T-cell (primary cell): ENCODE data around the gene TYRP1. TPM values are rescaled to one million over a fixed set of nuclear protein-coding genes. Genes with fewer than 3 reads are reported as not detected.

Source experiments
- ATAC-seq, 4 experiments: fragments of 200-7000 bp in 3 of 4; fragments of 150-1000 bp in 1 of 4; cut with Tn5 transposase; replicated peaks in 1 of 4; 1 replicate in 3 of 4; 2 replicates in 1 of 4; pipeline ENCODE4 v1.10.0; 2021; ENCODE audit warnings: moderate library complexity in 3 of 4, mild to moderate bottlenecking in 2 of 4, moderate number of reproducible peaks in 1 of 4
- CTCF ChIA-PET, 2 donors: fragments of 300-600 bp; sonication (Branson Sonifier 250); formaldehyde crosslinking; loops; one replicate each; lab custom pipeline; 2022; ENCODE audit warnings: antibody characterized with exemption in 2 of 2; lab: Charles Lee
- POLR2A ChIA-PET, 2 donors: fragments of 300-600 bp; sonication (Branson Sonifier 250); formaldehyde crosslinking; loops; one replicate each; lab custom pipeline; 2022; ENCODE audit warnings: antibody characterized with exemption in 2 of 2; lab: Charles Lee
- DNase-seq, 35 experiments: peaks; one replicate each; pipeline versions ENCODE4 v3.0.0 to v3.0.0-alpha.2; 2013 to 2023
- H3K27ac ChIP-seq: one replicate; pipeline ENCODE4 v1.5.1; 2013; ENCODE audit warnings: low read length
- H3K27me3 ChIP-seq, 2 experiments: replicated peaks in 1 of 2; 1 replicate in 1 of 2; 2 replicates in 1 of 2; pipeline versions ENCODE4 v1.6.1 to v1.7.0; 2013; ENCODE audit warnings: low read length in 1 of 2, mixed read lengths in 1 of 2; ENCODE audit not compliant: control insufficient read depth in 2 of 2, insufficient read depth in 2 of 2; ENCODE audit errors: extremely low read depth in 1 of 2
- H3K36me3 ChIP-seq, 2 donors: 1 replicate in 1 of 2; 2 replicates in 1 of 2; pipeline versions ENCODE4 v1.6.1 to v1.7.0; 2013; ENCODE audit warnings: low read length in 1 of 2; ENCODE audit not compliant: control insufficient read depth in 2 of 2, insufficient read depth in 1 of 2; ENCODE audit errors: extremely low read depth in 1 of 2
- H3K4me1 ChIP-seq, 2 experiments: 1 replicate in 1 of 2; 2 replicates in 1 of 2; pipeline versions ENCODE4 v1.6.1 to v1.7.0; 2013; ENCODE audit warnings: low read length in 2 of 2, mixed read lengths in 1 of 2; ENCODE audit not compliant: insufficient read depth in 2 of 2, control insufficient read depth in 1 of 2; ENCODE audit errors: extremely low read depth in 1 of 2
- H3K4me3 ChIP-seq, 2 donors: 1 replicate in 1 of 2; 2 replicates in 1 of 2; pipeline versions ENCODE4 v1.5.1 to v1.7.0; 2013; ENCODE audit warnings: mild to moderate bottlenecking in 2 of 2, low read length in 1 of 2, moderate library complexity in 1 of 2; ENCODE audit not compliant: control insufficient read depth in 1 of 2; ENCODE audit errors: extremely low read depth in 1 of 2
- H3K9me3 ChIP-seq: 2 replicates; pipeline ENCODE4 v1.7.0; 2013
- H3K27ac Mint-ChIP-seq, 2 donors: one replicate each; pipeline ENCODE4 v1.8.0; 2020 to 2021; ENCODE audit warnings: mild to moderate bottlenecking in 2 of 2, mixed read lengths in 2 of 2
- H3K27me3 Mint-ChIP-seq, 2 donors: one replicate each; pipeline ENCODE4 v1.8.0; 2021 to 2022; ENCODE audit warnings: mixed read lengths in 2 of 2
- H3K36me3 Mint-ChIP-seq: one replicate; pipeline ENCODE4 v1.8.0; 2021; ENCODE audit warnings: mixed read lengths
- H3K4me1 Mint-ChIP-seq, 3 donors: one replicate each; pipeline ENCODE4 v1.8.0; 2020 to 2022; ENCODE audit warnings: mixed read lengths in 3 of 3, mild to moderate bottlenecking in 1 of 3
- H3K4me3 Mint-ChIP-seq, 3 donors: one replicate each; pipeline ENCODE4 v1.8.0; 2020 to 2022; ENCODE audit warnings: mild to moderate bottlenecking in 3 of 3, mixed read lengths in 3 of 3, moderate library complexity in 3 of 3
- H3K9me3 Mint-ChIP-seq, 3 donors: one replicate each; pipeline ENCODE4 v1.8.0; 2020 to 2022; ENCODE audit warnings: mixed read lengths in 3 of 3
- WGBS: methylation state at CpG from one replicate; pipeline ENCODE4 v1.1.5; 2013; ENCODE audit warnings: missing lambda C conversion rate; ENCODE audit not compliant: insufficient coverage; 5-methylcytosine and 5-hydroxymethylcytosine counted together
- total RNA-seq, 35 experiments: library from RNA in 6 of 35; stranded (reverse) in 6 of 35; fragments of 120-200 nt in 1 of 35; gene quantifications; one replicate each; pipeline versions ENCODE4 v1.2.1 to v1.2.4 and lab custom pipeline; 2013 to 2026

TYRP1 gene
- total RNA-seq, 5 donors from 2014 or later (not counting 1 experiment from before 2014, with no cell fraction given), result not detected

GRCh38 chr9:12730927-12731326 is 37.7 kb downstream of the TYRP1 start:
- no peak overlapping the region for H3K27ac Mint-ChIP-seq
- H3K27me3 Mint-ChIP-seq, result no peaks in the 10 kb centered on the region
- H3K9me3 Mint-ChIP-seq, result peaks cover 15 to 24% (median 17%) of the 10 kb centered on the region in 3 donors
- H3K36me3 ChIP-seq, result no peaks in the 10 kb centered on the region
- no peak overlapping the region for H3K4me3 Mint-ChIP-seq
- H3K4me1 Mint-ChIP-seq, result no peaks in the 10 kb centered on the region
- no peaks in the 10 kb centered on the region for H3K27me3 ChIP-seq
- ATAC-seq (no peak), DNase-seq (no peak)
- no peak overlapping the region for H3K27ac ChIP-seq
- CTCF ChIA-PET, result no interaction called here
- POLR2A ChIA-PET, result no interaction called here
- no peak overlapping the region for H3K4me3 ChIP-seq
- H3K4me1 ChIP-seq, result no peaks in the 10 kb centered on the region
- no peaks in the 10 kb centered on the region for H3K36me3 Mint-ChIP-seq
- H3K9me3 ChIP-seq, result no peaks in the 10 kb centered on the region

- no peak overlapping the region for H3K27ac Mint-ChIP-seq
- CTCF ChIA-PET, result no interaction called here
- no peaks in the 10 kb centered on the region for H3K4me1 ChIP-seq
- 68% methylated on average over 2 of the region's 3 CpGs for WGBS
- H3K27me3 ChIP-seq, result no peaks in the 10 kb centered on the region
- no peak overlapping the region for H3K27ac ChIP-seq
- no peaks in the 10 kb centered on the region for H3K9me3 ChIP-seq
- no peak for ATAC-seq
- no peaks in the 10 kb centered on the region for H3K27me3 Mint-ChIP-seq
- no peaks in the 10 kb centered on the region for H3K4me1 Mint-ChIP-seq
- no peak for DNase-seq
- no peak overlapping the region for H3K4me3 Mint-ChIP-seq
- no peak overlapping the region for H3K4me3 ChIP-seq
- H3K36me3 Mint-ChIP-seq, result no peaks in the 10 kb centered on the region
- H3K9me3 Mint-ChIP-seq, result peaks cover 15 to 21% (median 17%) of the 10 kb centered on the region in 3 donors
- POLR2A ChIA-PET, result no interaction called here
- H3K36me3 ChIP-seq, result no peaks in the 10 kb centered on the region
These were observed 39.8 kb downstream of the TYRP1 start for GRCh38 chr9:12732971-12733370.

- H3K36me3 ChIP-seq, result no peaks in the 10 kb centered on the region
- H3K27me3 Mint-ChIP-seq, result no peaks in the 10 kb centered on the region
- POLR2A ChIA-PET, result no interaction called here
- peaks cover 19 to 30% (median 27%) of the 10 kb centered on the region in 3 donors for H3K9me3 Mint-ChIP-seq
- WGBS, result 29% methylated on average over 1 of the region's 3 CpGs
- CTCF ChIA-PET, result no interaction called here
- no peak overlapping the region for H3K27ac ChIP-seq
- no peak overlapping the region for H3K27ac Mint-ChIP-seq
- H3K4me1 Mint-ChIP-seq, result no peaks in the 10 kb centered on the region
- H3K9me3 ChIP-seq, result no peaks in the 10 kb centered on the region
- H3K4me3 ChIP-seq, result no peak overlapping the region
- H3K4me3 Mint-ChIP-seq, result no peak overlapping the region
- H3K4me1 ChIP-seq, result no peaks in the 10 kb centered on the region
- no peak for DNase-seq
- no peaks in the 10 kb centered on the region for H3K36me3 Mint-ChIP-seq
- ATAC-seq, result no peak
- H3K27me3 ChIP-seq, result no peaks in the 10 kb centered on the region
These were observed 42.5 kb downstream of the TYRP1 start for GRCh38 chr9:12735665-12736064.

GRCh38 chr9:12737871-12738270 is 44.7 kb downstream of the TYRP1 start:
- no peak overlapping the region for H3K27ac ChIP-seq
- WGBS, result no CpG with 5 or more reads among the region's 1 CpG
- Mint-ChIP-seq H3K27ac (no peak overlapping the region), H3K4me3 (no peak overlapping the region), H3K36me3 (no peaks in the 10 kb centered on the region), H3K4me1 (no peaks in the 10 kb centered on the region), H3K9me3 (peaks cover 20 to 33% (median 22%) of the 10 kb centered on the region in 3 donors), H3K27me3 (no peaks in the 10 kb centered on the region)
- no peaks in the 10 kb centered on the region for H3K27me3 ChIP-seq
- no peaks in the 10 kb centered on the region for H3K36me3 ChIP-seq
- ATAC-seq (no peak), DNase-seq (no peak)
- POLR2A ChIA-PET, result no interaction called here
- H3K4me3 ChIP-seq, result no peak overlapping the region
- no peaks in the 10 kb centered on the region for H3K4me1 ChIP-seq
- H3K9me3 ChIP-seq, result no peaks in the 10 kb centered on the region
- CTCF ChIA-PET, result no interaction called here

GRCh38 chr9:12739014-12739652 is 45.9 kb downstream of the TYRP1 start:
- Mint-ChIP-seq H3K27me3 (no peaks in the 10 kb centered on the region), H3K36me3 (no peaks in the 10 kb centered on the region), H3K4me1 (no peaks in the 10 kb centered on the region), H3K9me3 (peaks cover 18 to 37% (median 19%) of the 10 kb centered on the region in 3 donors), H3K4me3 (no peak overlapping the region), H3K27ac (no peak overlapping the region)
- DNase-seq, result no peak
- POLR2A ChIA-PET, result no interaction called here
- no peak for ATAC-seq
- no peak overlapping the region for H3K4me3 ChIP-seq
- CTCF ChIA-PET, result no interaction called here
- H3K27ac ChIP-seq, result no peak overlapping the region
- no peaks in the 10 kb centered on the region for H3K36me3 ChIP-seq
- H3K9me3 ChIP-seq, result no peaks in the 10 kb centered on the region
- no peaks in the 10 kb centered on the region for H3K4me1 ChIP-seq
- no peaks in the 10 kb centered on the region for H3K27me3 ChIP-seq

- no CpG with 5 or more reads among the region's 2 CpGs for WGBS
- Mint-ChIP-seq H3K4me1 (no peaks in the 10 kb centered on the region), H3K27me3 (no peaks in the 10 kb centered on the region), H3K9me3 (peaks cover 21 to 33% (median 22%) of the 10 kb centered on the region in 3 donors), H3K4me3 (no peak overlapping the region), H3K36me3 (no peaks in the 10 kb centered on the region), H3K27ac (no peak overlapping the region)
- Histone ChIP-seq H3K27ac (no peak overlapping the region), H3K27me3 (no peaks in the 10 kb centered on the region), H3K4me1 (no peaks in the 10 kb centered on the region), H3K36me3 (no peaks in the 10 kb centered on the region), H3K9me3 (no peaks in the 10 kb centered on the region), H3K4me3 (no peak overlapping the region)
- CTCF ChIA-PET, result no interaction called here
- no peak for DNase-seq
- POLR2A ChIA-PET, result no interaction called here
- no peak for ATAC-seq
These were observed 47.7 kb downstream of the TYRP1 start for GRCh38 chr9:12740845-12741244.

GRCh38 chr9:12748016-12748415 is 54.8 kb downstream of the TYRP1 start:
- Histone ChIP-seq H3K9me3 (no peaks in the 10 kb centered on the region), H3K27me3 (no peaks in the 10 kb centered on the region), H3K4me1 (no peaks in the 10 kb centered on the region), H3K36me3 (no peaks in the 10 kb centered on the region), H3K4me3 (no peak overlapping the region), H3K27ac (no peak overlapping the region)
- Mint-ChIP-seq H3K27me3 (no peaks in the 10 kb centered on the region), H3K4me3 (no peak overlapping the region), H3K4me1 (no peaks in the 10 kb centered on the region), H3K27ac (no peak overlapping the region), H3K9me3 (peaks cover 19 to 37% (median 30%) of the 10 kb centered on the region in 3 donors), H3K36me3 (no peaks in the 10 kb centered on the region)
- CTCF ChIA-PET, result no interaction called here
- no CpG with 5 or more reads among the region's 1 CpG for WGBS
- no peak for ATAC-seq
- POLR2A ChIA-PET, result no interaction called here
- no peak for DNase-seq
